Thyroid gland (tissue), 4 donors: ENCODE results near the gene PIGW. TPM values are rescaled to one million over a fixed set of nuclear protein-coding genes. Genes with fewer than 3 reads are reported as not detected.

ENCODE experiments used
- DNase-seq, 2 donors: peaks; one replicate each; pipeline ENCODE4 v3.0.0-alpha.2; 2019
- H3K27ac ChIP-seq, 3 donors: fragments of 200-600 bp; sonication (generic); 1 replicate in 2 of 3; 2 replicates in 1 of 3; pipeline ENCODE4 v1.5.1; 2016 to 2019; ENCODE audit warnings: mild to moderate bottlenecking in 1 of 3, moderate library complexity in 1 of 3
- H3K27me3 ChIP-seq: fragments of 200-600 bp; sonication (generic); one replicate; pipeline ENCODE4 v1.5.1; 2019
- H3K36me3 ChIP-seq, 2 donors: fragments of 200-600 bp; sonication (generic); one replicate each; pipeline ENCODE4 v1.5.1; 2016 to 2019
- H3K4me1 ChIP-seq, 2 donors: fragments of 200-600 bp; sonication (generic); one replicate each; pipeline ENCODE4 v1.5.1; 2017 to 2019
- H3K4me3 ChIP-seq, 3 donors: fragments of 200-600 bp; sonication (generic); replicated peaks in 1 of 3; 1 replicate in 2 of 3; 2 replicates in 1 of 3; pipeline ENCODE4 v1.5.1; 2016; ENCODE audit warnings: mild to moderate bottlenecking in 1 of 3
- H3K9me3 ChIP-seq: fragments of 200-600 bp; sonication (generic); one replicate; pipeline ENCODE4 v1.5.1; 2017
- CTCF ChIP-seq, 6 experiments: fragments of 200-600 bp in 3 of 6; fragments of 450-650 bp in 3 of 6; sonication (generic) in 3 of 6; IDR thresholded peaks; one replicate each; pipeline ENCODE4 v1.5.1; 2016 to 2019; ENCODE audit warnings: antibody characterized with exemption in 6 of 6, mild to moderate bottlenecking in 2 of 6, inconsistent platforms in 1 of 6, moderate library complexity in 1 of 6
- POLR2A ChIP-seq, 2 donors: fragments of 450-650 bp; IDR thresholded peaks; one replicate each; pipeline ENCODE4 v1.6.1; 2017; ENCODE audit warnings: antibody characterized with exemption in 2 of 2, mild to moderate bottlenecking in 2 of 2, moderate library complexity in 1 of 2
- WGBS, 2 donors: methylation state at CpG; one replicate each; pipeline ENCODE4 v1.1.5; 2017; 5-methylcytosine and 5-hydroxymethylcytosine counted together
- intact Hi-C: fragments of 100-400 bp; cut with DNase I; formaldehyde crosslinking; loops from one replicate; pipeline ENCODE4 v1.15.1; 2023
- total RNA-seq, 4 donors: library from RNA; depleted of rRNA; stranded (reverse); fragments of >200 nt; gene quantifications; one replicate each; pipeline ENCODE4 v1.2.3, GENCODE V29; 2016

Gene PIGW
- total RNA-seq, 4 donors from 2014 or later = 6.1 to 12.5 (median 7.1) TPM

DNA sequence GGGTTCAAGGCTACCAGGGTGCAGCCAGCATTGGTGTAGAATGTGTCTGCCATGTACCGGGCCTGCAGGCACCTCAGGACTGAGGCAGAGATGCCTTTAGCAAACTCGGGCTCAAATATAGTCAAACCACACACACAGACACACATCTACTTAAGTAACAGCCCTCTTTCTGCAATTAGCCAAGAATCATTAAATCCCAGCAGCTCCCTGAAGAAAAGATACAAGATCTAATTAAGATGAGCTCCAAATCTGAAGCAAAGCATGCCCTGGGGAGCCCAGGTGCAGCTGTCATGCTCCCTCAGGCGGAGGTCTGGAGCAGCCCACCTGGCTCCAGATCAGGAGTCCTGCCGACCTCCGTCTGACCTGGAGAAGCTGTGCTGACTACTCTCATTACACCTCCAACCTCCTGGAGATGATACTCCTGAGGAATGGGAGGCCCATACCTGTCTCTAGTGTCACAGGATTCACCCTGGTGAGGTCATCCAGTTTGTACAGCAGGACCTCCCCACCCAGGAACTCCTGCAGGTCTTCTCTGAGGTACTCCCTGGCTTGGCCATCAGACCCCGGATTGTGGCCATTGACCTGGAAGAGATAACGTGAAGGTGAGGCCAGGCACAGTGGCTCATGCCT is 7.1 kb upstream of the PIGW start:
- Histone ChIP-seq H3K4me1 (no peaks in the 10 kb centered on the region), H3K9me3 (no peaks in the 10 kb centered on the region), H3K4me3 (no peak overlapping the region), H3K27me3 (no peaks in the 10 kb centered on the region), H3K36me3 (peaks cover 13 to 25% of the 10 kb centered on the region in 2 donors), H3K27ac (no peak overlapping the region)
- no peak for DNase-seq
- 92 to 96% methylated on average over 3 to 7 of the region's 7 CpGs for WGBS, 2 donors
- TF ChIP-seq CTCF (IDR thresholded peaks at IDR 0.05) = no peak
- TF ChIP-seq POLR2A (IDR thresholded peaks at IDR 0.05) = no peak
- intact Hi-C loops = no loop called here

DNA sequence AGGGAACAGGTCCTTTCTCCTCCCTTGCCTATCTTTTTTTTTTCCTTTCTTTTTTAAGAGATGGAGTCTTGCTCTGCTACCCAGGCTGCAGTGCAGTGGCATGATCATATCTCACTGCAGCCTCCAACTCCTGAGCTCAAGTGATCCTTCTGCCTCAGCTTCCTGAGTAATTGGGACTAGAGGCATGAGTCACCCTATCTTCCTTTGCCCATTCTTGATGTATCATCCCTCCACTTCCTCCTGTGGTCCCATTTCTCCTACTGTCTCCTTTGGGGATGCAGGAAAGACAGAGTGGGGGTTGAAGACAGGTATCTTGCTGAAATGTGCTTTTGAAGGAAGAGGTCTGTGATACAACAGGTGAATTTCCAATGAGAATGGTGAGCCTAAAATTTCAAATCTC is 5.7 kb upstream of the PIGW start:
- no peak overlapping the region for H3K4me3 ChIP-seq
- intact Hi-C loops = no loop called here

DNA sequence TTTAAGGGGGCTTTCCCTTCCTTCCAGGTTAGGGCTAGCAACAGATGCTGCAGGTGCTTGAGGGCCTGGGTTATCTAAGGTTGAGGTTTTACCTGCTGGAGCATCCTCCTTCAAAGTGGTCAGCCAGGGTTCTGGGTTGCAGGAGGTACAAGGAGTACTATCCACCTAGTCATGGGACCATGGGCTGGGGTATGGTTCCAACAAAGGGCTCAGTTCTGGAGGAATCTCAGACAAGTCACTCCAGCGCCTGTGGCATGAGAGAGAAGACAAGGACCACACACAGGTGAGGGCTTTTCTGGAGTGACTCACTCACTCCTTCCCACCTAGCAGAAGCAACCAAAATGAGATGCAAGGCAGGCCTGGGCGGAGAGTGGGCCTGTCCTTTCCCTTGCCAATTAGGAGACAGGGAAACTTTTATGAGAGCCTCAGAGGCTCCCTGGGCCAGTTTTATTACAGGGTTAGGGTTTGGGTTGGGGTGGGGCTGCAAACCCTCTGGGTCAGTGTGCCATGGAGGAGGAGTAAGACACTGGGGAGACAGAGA is 2.3 kb upstream of the PIGW start:
- Histone ChIP-seq H3K4me3 (no peak overlapping the region), H3K27me3 (no peaks in the 10 kb centered on the region), H3K27ac (no peak overlapping the region), H3K4me1 (peaks cover 5 to 10% of the 10 kb centered on the region in 2 donors), H3K9me3 (no peaks in the 10 kb centered on the region), H3K36me3 (peaks cover 4 to 17% of the 10 kb centered on the region in 2 donors)
- WGBS, 2 donors = 92 to 100% methylated on average over 2 of the region's 2 CpGs
- DNase-seq = no peak
- TF ChIP-seq CTCF (IDR thresholded peaks at IDR 0.05) (no peak), POLR2A (IDR thresholded peaks at IDR 0.05) (no peak)
- intact Hi-C loops = no loop called here

More for the DNA sequence above, 5.7 kb upstream of the PIGW start:
- peaks cover 0 to 4% of the 10 kb centered on the region in 2 donors for H3K4me1 ChIP-seq
- no peaks in the 10 kb centered on the region for H3K27me3 ChIP-seq
- DNase-seq = no peak
- H3K36me3 ChIP-seq = peaks cover 18 to 25% of the 10 kb centered on the region in 2 donors
- TF ChIP-seq CTCF (IDR thresholded peaks at IDR 0.05) (no peak), POLR2A (IDR thresholded peaks at IDR 0.05) (no peak)
- no peak overlapping the region for H3K27ac ChIP-seq
- H3K9me3 ChIP-seq = no peaks in the 10 kb centered on the region

DNA sequence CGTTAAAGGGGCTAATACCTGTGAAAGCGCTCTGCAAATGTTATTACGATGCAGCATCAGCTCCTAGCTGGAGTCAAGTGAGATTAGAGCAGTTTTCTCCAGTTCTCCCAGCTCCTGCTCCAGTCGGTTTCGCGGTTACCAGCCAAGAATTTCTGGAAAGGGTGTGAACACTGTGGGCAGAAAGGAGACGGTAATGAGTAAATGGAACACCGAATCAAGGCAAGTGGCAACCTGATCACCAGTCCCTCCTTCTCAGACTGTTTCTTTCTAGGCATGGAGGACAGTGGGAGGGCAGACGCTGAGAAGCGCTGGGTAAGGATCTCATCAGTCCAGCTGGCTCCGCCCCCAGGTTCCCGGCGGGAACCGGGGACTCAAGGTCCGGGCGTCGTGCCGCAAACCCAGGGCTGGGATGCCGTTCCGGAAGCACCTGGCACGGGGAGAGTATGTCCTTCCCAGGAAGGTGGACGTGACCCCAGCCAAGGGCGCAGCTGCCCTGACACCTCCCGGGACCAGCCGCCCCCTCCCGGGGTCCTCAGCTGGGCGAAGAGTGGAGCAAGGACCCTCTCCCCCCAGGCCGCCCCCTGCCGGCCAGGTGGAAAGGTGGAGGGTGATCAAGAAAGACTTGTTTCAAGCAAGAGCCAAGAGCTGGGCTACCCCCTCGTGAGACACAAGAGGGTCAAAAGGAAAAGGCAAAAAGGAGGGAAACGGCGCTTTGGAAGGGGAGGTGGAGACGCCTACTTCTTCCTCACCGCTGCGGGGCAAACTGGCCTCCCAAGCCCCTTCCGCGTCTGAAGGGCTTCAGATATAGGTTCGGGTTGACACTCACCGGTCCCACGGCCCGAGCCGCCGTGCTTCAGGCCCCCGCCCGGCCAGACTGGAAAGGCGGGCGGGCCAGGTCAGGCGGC is 600 bp upstream of the PIGW start:
- peak overlapping the region; percentile 61 to 87 (median 85) for H3K27ac ChIP-seq
- 6 to 11% methylated on average over 32 to 44 of the region's 48 CpGs for WGBS, 2 donors
- no peaks in the 10 kb centered on the region for H3K27me3 ChIP-seq
- no peaks in the 10 kb centered on the region for H3K9me3 ChIP-seq
- DNase-seq = peak; percentile 78 to 82
- H3K4me1 ChIP-seq = peaks cover 5 to 10% of the 10 kb centered on the region in 2 donors
- H3K36me3 ChIP-seq = peaks cover 0 to 12% of the 10 kb centered on the region in 2 donors
- H3K4me3 ChIP-seq = peak overlapping the region; percentile 75 to 100 (median 79)
- intact Hi-C loops = no loop called here
- TF ChIP-seq POLR2A (IDR thresholded peaks at IDR 0.05) (no peak), CTCF (IDR thresholded peaks at IDR 0.05) (peak in 4 of 6 experiments; percentile 37 to 57 (median 41))
